Measurements from ENCODE around the gene TMEM145. TPM values are rescaled to one million over a fixed set of nuclear protein-coding genes. Genes with fewer than 3 reads are reported as not detected.

Gene TMEM145
- total RNA-seq, 1 experiment from 2014 or later, result 0.69 TPM

Small RNA genes lying within 50 kb of the gene (microRNA-seq; reads per million reads assigned to microRNA genes)
- not detected for gene MIR8077 (ENCODE audit: unreplicated experiment)

Other genes with a start within 250 kb of the TMEM145 start
- gene GRIK5, start 243.1 kb upstream of the TMEM145 start, total RNA-seq (2014; rRNA removed), result 0.12 TPM in 1 of 2 replicates, not detected in the other
- 14.4 and 15.2 TPM in 2 replicates for gene ZNF574, start 237.1 kb upstream of the TMEM145 start, total RNA-seq (2014; rRNA removed)
- gene POU2F2, start 180.9 kb upstream of the TMEM145 start, total RNA-seq (2014; rRNA removed), result 1.4 and 2.4 TPM in 2 replicates
- 34.4 and 38.2 TPM in 2 replicates for gene DEDD2, start 95.6 kb upstream of the TMEM145 start, total RNA-seq (2014; rRNA removed)
- gene ZNF526, start 93.0 kb upstream of the TMEM145 start, total RNA-seq (2014; rRNA removed), result 5.1 and 6.1 TPM in 2 replicates
- 25.0 and 29.0 TPM in 2 replicates for gene GSK3A, start 70.7 kb upstream of the TMEM145 start, total RNA-seq (2014; rRNA removed)
- 17.0 and 40.2 TPM in 2 replicates for gene ERF, start 58.2 kb upstream of the TMEM145 start, total RNA-seq (2014; rRNA removed)
- 9.8 and 21.4 TPM in 2 replicates for gene CIC, start 44.1 kb upstream of the TMEM145 start, total RNA-seq (2014; rRNA removed)
- gene PRR19, start 11.2 kb upstream of the TMEM145 start, total RNA-seq (2014; rRNA removed), result not detected in 2 replicates
- gene PAFAH1B3, start 10.7 kb upstream of the TMEM145 start, total RNA-seq (2014; rRNA removed), result not detected in 2 replicates
- gene MEGF8, start 12.3 kb downstream of the TMEM145 start, total RNA-seq (2014; rRNA removed), result 7.7 and 12.2 TPM in 2 replicates
- 4.1 and 4.5 TPM in 2 replicates for gene CNFN, start 77.0 kb downstream of the TMEM145 start, total RNA-seq (2014; rRNA removed)
- 2.1 and 3.7 TPM in 2 replicates for gene LIPE, start 114.1 kb downstream of the TMEM145 start, total RNA-seq (2014; rRNA removed)
- 0.98 TPM in 1 of 2 replicates, not detected in the other for gene CXCL17, start 129.6 kb downstream of the TMEM145 start, total RNA-seq (2014; rRNA removed)
- 0.81 and 0.95 TPM in 2 replicates for gene CEACAM1, start 215.2 kb downstream of the TMEM145 start, total RNA-seq (2014; rRNA removed)